Liver (tissue), 3 donors: ENCODE results near the gene ARL5A.

ENCODE experiments used
- FOXA1 ChIP-seq: IDR thresholded peaks from 2 replicates; pipeline ENCODE4 v1.6.1; 2016; ENCODE audit warnings: antibody characterized with exemption
- JUND ChIP-seq, 2 donors: IDR thresholded peaks; 2 replicates each; pipeline ENCODE4 v1.6.1; 2016; ENCODE audit warnings: antibody characterized with exemption in 2 of 2
- NR2F2 ChIP-seq: IDR thresholded peaks from 2 replicates; pipeline ENCODE4 v1.6.1; 2016; ENCODE audit warnings: antibody characterized with exemption
- RAD21 ChIP-seq, 2 donors: IDR thresholded peaks; 2 replicates each; pipeline ENCODE4 v1.6.1; 2016; ENCODE audit warnings: antibody characterized with exemption in 2 of 2, mild to moderate bottlenecking in 2 of 2
- SP1 ChIP-seq: IDR thresholded peaks from 2 replicates; pipeline ENCODE4 v1.6.1; 2018; ENCODE audit warnings: antibody characterized with exemption, mild to moderate bottlenecking
- TAF1 ChIP-seq: conservative IDR thresholded peaks from 2 replicates; pipeline ENCODE4 v1.6.1; 2016; ENCODE audit warnings: antibody characterized with exemption, mild to moderate bottlenecking
- YY1 ChIP-seq: IDR thresholded peaks from 2 replicates; pipeline ENCODE4 v1.6.1; 2016; ENCODE audit warnings: antibody characterized with exemption, mild to moderate bottlenecking
- TF ChIP-seq, protein P1 (sequence below): fragments of 150-350 bp; IDR thresholded peaks from 2 replicates; pipeline ENCODE4 v1.5.1; 2017; ENCODE audit warnings: improper control_type of control experiment, low read depth, low read length; ENCODE audit not compliant: missing input control
- TF ChIP-seq, protein P2 (sequence below): IDR thresholded peaks from 2 replicates; pipeline ENCODE4 v1.6.1; 2016; ENCODE audit warnings: antibody characterized with exemption, mild to moderate bottlenecking
- TF ChIP-seq, protein P3 (sequence below): IDR thresholded peaks from 2 replicates; pipeline ENCODE4 v1.6.1; 2016; ENCODE audit warnings: antibody characterized with exemption
- TF ChIP-seq, protein P4 (sequence below): IDR thresholded peaks from 2 replicates; pipeline ENCODE4 v1.6.1; 2016; ENCODE audit warnings: antibody characterized with exemption
- TF ChIP-seq, protein P5 (sequence below): IDR thresholded peaks from 2 replicates; pipeline ENCODE4 v1.6.1; 2016; ENCODE audit warnings: antibody characterized with exemption
- donor health status: healthy.
- donor health status: healthy.

DNA sequence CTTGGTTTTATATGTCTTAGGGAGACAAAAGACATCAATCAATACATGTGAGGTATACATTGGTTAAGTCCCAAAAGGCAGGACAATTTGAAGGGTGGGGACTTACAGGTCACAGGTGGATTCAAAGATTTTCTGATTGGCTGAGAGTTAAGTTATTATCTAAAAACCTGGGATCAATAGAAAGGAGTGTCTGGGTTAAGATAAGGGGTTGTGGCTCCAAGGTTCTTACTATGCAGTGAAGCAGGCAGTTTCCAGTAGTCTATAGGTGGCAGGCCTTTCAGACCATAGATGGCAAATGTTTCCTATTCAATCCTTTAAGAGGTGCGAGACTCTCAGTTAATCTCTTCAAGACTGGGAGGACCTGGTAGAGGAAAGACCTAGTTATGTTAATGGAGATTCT is 51.9 kb downstream of the ARL5A start:
- TF ChIP-seq, protein P1, sequence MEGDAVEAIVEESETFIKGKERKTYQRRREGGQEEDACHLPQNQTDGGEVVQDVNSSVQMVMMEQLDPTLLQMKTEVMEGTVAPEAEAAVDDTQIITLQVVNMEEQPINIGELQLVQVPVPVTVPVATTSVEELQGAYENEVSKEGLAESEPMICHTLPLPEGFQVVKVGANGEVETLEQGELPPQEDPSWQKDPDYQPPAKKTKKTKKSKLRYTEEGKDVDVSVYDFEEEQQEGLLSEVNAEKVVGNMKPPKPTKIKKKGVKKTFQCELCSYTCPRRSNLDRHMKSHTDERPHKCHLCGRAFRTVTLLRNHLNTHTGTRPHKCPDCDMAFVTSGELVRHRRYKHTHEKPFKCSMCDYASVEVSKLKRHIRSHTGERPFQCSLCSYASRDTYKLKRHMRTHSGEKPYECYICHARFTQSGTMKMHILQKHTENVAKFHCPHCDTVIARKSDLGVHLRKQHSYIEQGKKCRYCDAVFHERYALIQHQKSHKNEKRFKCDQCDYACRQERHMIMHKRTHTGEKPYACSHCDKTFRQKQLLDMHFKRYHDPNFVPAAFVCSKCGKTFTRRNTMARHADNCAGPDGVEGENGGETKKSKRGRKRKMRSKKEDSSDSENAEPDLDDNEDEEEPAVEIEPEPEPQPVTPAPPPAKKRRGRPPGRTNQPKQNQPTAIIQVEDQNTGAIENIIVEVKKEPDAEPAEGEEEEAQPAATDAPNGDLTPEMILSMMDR, result no peak
- TF ChIP-seq RAD21 (IDR thresholded peaks at IDR 0.05), result no peak
- TF ChIP-seq, protein P2, sequence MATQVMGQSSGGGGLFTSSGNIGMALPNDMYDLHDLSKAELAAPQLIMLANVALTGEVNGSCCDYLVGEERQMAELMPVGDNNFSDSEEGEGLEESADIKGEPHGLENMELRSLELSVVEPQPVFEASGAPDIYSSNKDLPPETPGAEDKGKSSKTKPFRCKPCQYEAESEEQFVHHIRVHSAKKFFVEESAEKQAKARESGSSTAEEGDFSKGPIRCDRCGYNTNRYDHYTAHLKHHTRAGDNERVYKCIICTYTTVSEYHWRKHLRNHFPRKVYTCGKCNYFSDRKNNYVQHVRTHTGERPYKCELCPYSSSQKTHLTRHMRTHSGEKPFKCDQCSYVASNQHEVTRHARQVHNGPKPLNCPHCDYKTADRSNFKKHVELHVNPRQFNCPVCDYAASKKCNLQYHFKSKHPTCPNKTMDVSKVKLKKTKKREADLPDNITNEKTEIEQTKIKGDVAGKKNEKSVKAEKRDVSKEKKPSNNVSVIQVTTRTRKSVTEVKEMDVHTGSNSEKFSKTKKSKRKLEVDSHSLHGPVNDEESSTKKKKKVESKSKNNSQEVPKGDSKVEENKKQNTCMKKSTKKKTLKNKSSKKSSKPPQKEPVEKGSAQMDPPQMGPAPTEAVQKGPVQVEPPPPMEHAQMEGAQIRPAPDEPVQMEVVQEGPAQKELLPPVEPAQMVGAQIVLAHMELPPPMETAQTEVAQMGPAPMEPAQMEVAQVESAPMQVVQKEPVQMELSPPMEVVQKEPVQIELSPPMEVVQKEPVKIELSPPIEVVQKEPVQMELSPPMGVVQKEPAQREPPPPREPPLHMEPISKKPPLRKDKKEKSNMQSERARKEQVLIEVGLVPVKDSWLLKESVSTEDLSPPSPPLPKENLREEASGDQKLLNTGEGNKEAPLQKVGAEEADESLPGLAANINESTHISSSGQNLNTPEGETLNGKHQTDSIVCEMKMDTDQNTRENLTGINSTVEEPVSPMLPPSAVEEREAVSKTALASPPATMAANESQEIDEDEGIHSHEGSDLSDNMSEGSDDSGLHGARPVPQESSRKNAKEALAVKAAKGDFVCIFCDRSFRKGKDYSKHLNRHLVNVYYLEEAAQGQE, result no peak
- TF ChIP-seq SP1, result no peak
- TF ChIP-seq FOXA1, result no peak
- TF ChIP-seq JUND (IDR thresholded peaks at IDR 0.05), result no peak
- no peak for TF ChIP-seq TAF1
- TF ChIP-seq, protein P3, sequence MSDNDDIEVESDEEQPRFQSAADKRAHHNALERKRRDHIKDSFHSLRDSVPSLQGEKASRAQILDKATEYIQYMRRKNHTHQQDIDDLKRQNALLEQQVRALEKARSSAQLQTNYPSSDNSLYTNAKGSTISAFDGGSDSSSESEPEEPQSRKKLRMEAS, result no peak
- TF ChIP-seq, protein P4, sequence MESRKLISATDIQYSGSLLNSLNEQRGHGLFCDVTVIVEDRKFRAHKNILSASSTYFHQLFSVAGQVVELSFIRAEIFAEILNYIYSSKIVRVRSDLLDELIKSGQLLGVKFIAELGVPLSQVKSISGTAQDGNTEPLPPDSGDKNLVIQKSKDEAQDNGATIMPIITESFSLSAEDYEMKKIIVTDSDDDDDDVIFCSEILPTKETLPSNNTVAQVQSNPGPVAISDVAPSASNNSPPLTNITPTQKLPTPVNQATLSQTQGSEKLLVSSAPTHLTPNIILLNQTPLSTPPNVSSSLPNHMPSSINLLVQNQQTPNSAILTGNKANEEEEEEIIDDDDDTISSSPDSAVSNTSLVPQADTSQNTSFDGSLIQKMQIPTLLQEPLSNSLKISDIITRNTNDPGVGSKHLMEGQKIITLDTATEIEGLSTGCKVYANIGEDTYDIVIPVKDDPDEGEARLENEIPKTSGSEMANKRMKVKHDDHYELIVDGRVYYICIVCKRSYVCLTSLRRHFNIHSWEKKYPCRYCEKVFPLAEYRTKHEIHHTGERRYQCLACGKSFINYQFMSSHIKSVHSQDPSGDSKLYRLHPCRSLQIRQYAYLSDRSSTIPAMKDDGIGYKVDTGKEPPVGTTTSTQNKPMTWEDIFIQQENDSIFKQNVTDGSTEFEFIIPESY, result no peak
- no peak for TF ChIP-seq YY1
- TF ChIP-seq, protein P5, sequence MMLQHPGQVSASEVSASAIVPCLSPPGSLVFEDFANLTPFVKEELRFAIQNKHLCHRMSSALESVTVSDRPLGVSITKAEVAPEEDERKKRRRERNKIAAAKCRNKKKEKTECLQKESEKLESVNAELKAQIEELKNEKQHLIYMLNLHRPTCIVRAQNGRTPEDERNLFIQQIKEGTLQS, result no peak
- TF ChIP-seq NR2F2, result no peak
